RWPE1 (cell line): Measurements from ENCODE around the gene NUFIP1.

Source experiments
- CTCF ChIA-PET: fragments of 350-600 bp; sonication (Branson Sonifier 250); formaldehyde crosslinking; extraction: SDS; loops from one replicate; lab custom pipeline; 2021; lab: Yijun Ruan, JAX
- POLR2A ChIA-PET: fragments of 400-600 bp; formaldehyde crosslinking; extraction: SDS; loops from one replicate; lab custom pipeline; 2020; ENCODE audit warnings: antibody characterized with exemption; ENCODE audit not compliant: low non-redundant PET; lab: Yijun Ruan, JAX
- DNase-seq: peaks from one replicate; pipeline ENCODE4 v3.0.0; 2012; ENCODE audit warnings: low spot score
- H3K27ac ChIP-seq: fragments of 450-650 bp; 2 replicates; pipeline ENCODE4 v1.5.1; 2017
- CTCF ChIP-seq: fragments of 450-650 bp; conservative IDR thresholded peaks from 2 replicates; pipeline ENCODE4 v1.5.1; 2017; ENCODE audit warnings: low read depth, mild to moderate bottlenecking

The NUFIP1 gene

DNA sequence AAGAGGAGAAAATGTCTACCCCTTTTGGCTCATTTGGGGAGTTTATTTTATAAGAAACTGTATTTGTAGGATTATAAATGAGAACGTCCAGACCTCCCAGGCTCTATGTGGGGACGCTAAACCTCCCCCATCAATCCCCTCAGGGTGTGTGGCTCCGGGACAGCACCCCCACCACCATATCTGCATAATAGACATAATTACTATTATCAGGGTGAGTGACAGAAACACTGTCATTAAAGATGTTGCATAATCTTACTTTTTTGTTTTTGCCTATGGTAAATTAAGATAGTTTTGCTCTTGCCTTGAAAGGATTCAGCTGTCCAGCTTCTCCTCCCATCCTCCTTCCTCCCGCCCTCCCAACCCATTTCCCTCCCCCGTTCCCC, 93.3 kb downstream of the NUFIP1 start:
- no peak for TF ChIP-seq CTCF
- DNase-seq: no peak
- ChIA-PET POLR2A (no interaction called here), CTCF (interaction anchor here (0.7 kb wide), 1 partner anchor 291 kb away, joined by 3 read pairs; no protein-coding TSS in a partner anchor)
- H3K27ac ChIP-seq: no peak overlapping the region

DNA sequence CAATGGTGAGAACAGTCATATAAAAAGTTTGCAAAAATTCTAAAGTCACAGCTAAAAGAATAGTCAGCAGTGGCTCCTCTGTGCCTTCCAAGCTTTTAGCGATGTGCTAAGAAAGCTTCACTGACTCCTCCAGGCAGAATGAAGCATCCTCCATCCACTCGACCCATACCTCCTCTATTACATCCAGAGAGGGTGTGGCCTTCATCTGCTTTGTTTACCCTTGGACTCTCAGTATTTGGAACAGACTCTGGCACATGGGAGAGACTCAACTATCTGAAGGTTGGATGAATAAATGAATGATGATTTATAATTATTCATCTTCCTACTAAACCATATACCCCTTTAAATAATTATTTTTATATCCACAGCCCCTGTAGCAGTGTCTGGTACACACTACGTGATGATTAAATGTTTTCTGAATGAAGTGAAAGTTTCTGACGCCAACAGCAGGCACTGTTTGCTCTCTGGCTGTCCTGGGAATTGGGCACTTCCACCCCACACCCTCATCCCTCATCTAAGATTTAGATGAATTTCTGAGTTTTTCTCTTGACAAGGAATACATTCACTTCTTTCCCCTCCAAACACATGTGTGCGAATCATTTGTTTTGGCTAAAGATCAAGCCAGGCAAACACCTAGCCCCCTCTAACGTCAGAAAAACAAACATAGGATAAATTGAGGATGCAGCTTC, 93.9 kb downstream of the NUFIP1 start:
- no peak overlapping the region for H3K27ac ChIP-seq
- DNase-seq: no peak
- CTCF ChIA-PET: interaction anchor here (0.7 kb wide), 1 partner anchor 290 kb away, joined by 3 read pairs; no protein-coding TSS in a partner anchor
- no peak for TF ChIP-seq CTCF
- POLR2A ChIA-PET: no interaction called here

GRCh38 chr13:44894001-44894770, 95.1 kb downstream of the NUFIP1 start:
- H3K27ac ChIP-seq: no peak overlapping the region
- POLR2A ChIA-PET: no interaction called here
- no peak for DNase-seq
- no peak for TF ChIP-seq CTCF
- CTCF ChIA-PET: interaction anchor here (0.5 kb wide), 1 partner anchor 61 kb away, joined by 4 read pairs; no protein-coding TSS in a partner anchor
